SU-DHL-6 (cell line): ENCODE results near the gene SRP19.

Source experiments
- CTCF ChIP-seq: fragments of 200-600 bp; sonication (generic); IDR thresholded peaks from one replicate; pipeline ENCODE4 v1.5.1; 2017; ENCODE audit warnings: antibody characterized with exemption, mild to moderate bottlenecking, low read length, moderate library complexity; ENCODE audit not compliant: insufficient read depth, poor library complexity, severe bottlenecking
- EZH2phosphoT487 ChIP-seq: fragments of 200-600 bp; sonication (generic), shearing (Covaris generic); conservative IDR thresholded peaks from 2 replicates; pipeline ENCODE4 v1.6.1; 2018; ENCODE audit warnings: mild to moderate bottlenecking, antibody characterized with exemption, low read length, moderate library complexity, mixed read lengths

GRCh38 chr5:112918679-112919078, 57.6 kb downstream of the SRP19 start:
- no peak for TF ChIP-seq CTCF
- no peak for TF ChIP-seq EZH2phosphoT487
